WTC11 (cell line): ENCODE results near the gene P3H3. TPM values are rescaled to one million over a fixed set of nuclear protein-coding genes. Genes with fewer than 3 reads are reported as not detected.

ENCODE experiments used
- ATAC-seq: fragments of 200-7000 bp; cut with Tn5 transposase; 2 replicates; pipeline ENCODE4 v1.10.0; 2021; ENCODE audit warnings: mild to moderate bottlenecking, moderate library complexity
- CTCF ChIA-PET: fragments of 300-600 bp; sonication (Branson Sonifier 250); formaldehyde crosslinking; loops from one replicate; lab custom pipeline; 2021; ENCODE audit warnings: antibody characterized with exemption; lab: Charles Lee
- POLR2A ChIA-PET: fragments of 350-600 bp; sonication (Branson Sonifier 250); formaldehyde crosslinking; loops from one replicate; lab custom pipeline; 2021; ENCODE audit warnings: antibody characterized with exemption; lab: Charles Lee
- DNase-seq: peaks from one replicate; pipeline ENCODE4 v3.0.0; 2021; ENCODE audit warnings: low spot score
- H3K27ac Mint-ChIP-seq: 2 replicates; pipeline ENCODE4 v1.8.0; 2021; ENCODE audit warnings: mixed read lengths
- H3K27me3 Mint-ChIP-seq: 2 replicates; pipeline ENCODE4 v1.8.0; 2021; ENCODE audit warnings: low read depth, mild to moderate bottlenecking, moderate library complexity, mixed read lengths
- H3K36me3 Mint-ChIP-seq: 2 replicates; pipeline ENCODE4 v1.8.0; 2021; ENCODE audit warnings: mixed read lengths
- H3K4me1 Mint-ChIP-seq: 2 replicates; pipeline ENCODE4 v1.8.0; 2022; ENCODE audit warnings: mixed read lengths
- H3K4me3 Mint-ChIP-seq: 2 replicates; pipeline ENCODE4 v1.8.0; 2021; ENCODE audit warnings: mild to moderate bottlenecking, moderate library complexity, mixed read lengths
- H3K9me3 Mint-ChIP-seq: 2 replicates; pipeline ENCODE4 v1.8.0; 2021; ENCODE audit warnings: mixed read lengths
- CREM ChIP-seq: sonication (generic); formaldehyde crosslinking; IDR thresholded peaks from 2 replicates; pipeline ENCODE4 v1.8.1; 2022; ENCODE audit warnings: mild to moderate bottlenecking, missing genetic modification reagents, moderate library complexity
- ETV6 ChIP-seq: sonication (generic); formaldehyde crosslinking; IDR thresholded peaks from 2 replicates; pipeline ENCODE4 v1.8.1; 2022; ENCODE audit warnings: mild to moderate bottlenecking, missing genetic modification reagents
- FOXJ3 ChIP-seq: sonication (generic); formaldehyde crosslinking; IDR thresholded peaks from 2 replicates; pipeline ENCODE4 v1.9.0; 2021; ENCODE audit warnings: missing genetic modification reagents, mild to moderate bottlenecking, borderline replicate concordance
- JAZF1 ChIP-seq: fragments of 250-450 bp; sonication (Bioruptor Pico); IDR thresholded peaks from 2 replicates; pipeline ENCODE4 v1.9.0; 2021; ENCODE audit warnings: moderate library complexity, mild to moderate bottlenecking, inconsistent platforms
- JUN ChIP-seq: sonication (generic); formaldehyde crosslinking; IDR thresholded peaks from 2 replicates; pipeline ENCODE4 v1.8.0; 2023; ENCODE audit warnings: mild to moderate bottlenecking, missing genetic modification reagents
- NFYB ChIP-seq: sonication (generic); formaldehyde crosslinking; conservative IDR thresholded peaks from 2 replicates; pipeline ENCODE4 v1.8.0; 2022; ENCODE audit warnings: low read depth, missing genetic modification reagents
- SMAD4 ChIP-seq: sonication (generic); formaldehyde crosslinking; IDR thresholded peaks from 2 replicates; pipeline ENCODE4 v1.8.0; 2022; ENCODE audit warnings: mild to moderate bottlenecking, missing genetic modification reagents
- SP1 ChIP-seq: sonication (generic); formaldehyde crosslinking; conservative IDR thresholded peaks from 2 replicates; pipeline ENCODE4 v1.8.1; 2022; ENCODE audit warnings: missing genetic modification reagents
- ZNF121 ChIP-seq: sonication (generic); formaldehyde crosslinking; IDR thresholded peaks from 2 replicates; pipeline ENCODE4 v1.8.0; 2023; ENCODE audit warnings: missing genetic modification reagents
- ZNF671 ChIP-seq: fragments of 250-450 bp; sonication (Bioruptor Pico); IDR thresholded peaks from 2 replicates; pipeline ENCODE4 v1.8.0; 2021; ENCODE audit warnings: mild to moderate bottlenecking
- total RNA-seq: library from RNA; stranded (reverse); gene quantifications from 3 replicates; pipeline ENCODE4 v1.2.3, GENCODE V29; 2021
- TF ChIP-seq, protein P1 (sequence below): sonication (generic); formaldehyde crosslinking; IDR thresholded peaks from 2 replicates; pipeline ENCODE4 v1.8.0; 2022; ENCODE audit warnings: mild to moderate bottlenecking, missing genetic modification reagents
- TF ChIP-seq, protein P2 (sequence below): fragments of 250-450 bp; sonication (Bioruptor Pico); IDR thresholded peaks from 2 replicates; pipeline ENCODE4 v1.9.0; 2021; ENCODE audit warnings: mild to moderate bottlenecking
- TF ChIP-seq, protein P3 (sequence below): sonication (generic); formaldehyde crosslinking; IDR thresholded peaks from 2 replicates; pipeline ENCODE4 v1.8.1; 2023; ENCODE audit warnings: mild to moderate bottlenecking, missing genetic modification reagents
- TF ChIP-seq, protein P4 (sequence below): sonication (generic); formaldehyde crosslinking; IDR thresholded peaks from 2 replicates; pipeline ENCODE4 v1.8.1; 2022; ENCODE audit warnings: missing genetic modification reagents, borderline replicate concordance
- TF ChIP-seq, protein P5 (sequence below): sonication (generic); formaldehyde crosslinking; IDR thresholded peaks from 2 replicates; pipeline ENCODE4 v1.8.0; 2022; ENCODE audit warnings: mild to moderate bottlenecking, missing genetic modification reagents
- TF ChIP-seq, protein P6 (sequence below): sonication (generic); formaldehyde crosslinking; IDR thresholded peaks from 2 replicates; pipeline ENCODE4 v1.8.0; 2022; ENCODE audit warnings: mild to moderate bottlenecking, missing genetic modification reagents
- TF ChIP-seq, protein P7 (sequence below): sonication (generic); formaldehyde crosslinking; IDR thresholded peaks from 2 replicates; pipeline ENCODE4 v1.8.0; 2023; ENCODE audit warnings: mild to moderate bottlenecking, missing genetic modification reagents
- TF ChIP-seq, protein P8 (sequence below): sonication (generic); formaldehyde crosslinking; conservative IDR thresholded peaks from 2 replicates; pipeline ENCODE4 v1.8.1; 2023; ENCODE audit warnings: mild to moderate bottlenecking, low read depth, missing genetic modification reagents, moderate library complexity

Gene P3H3
- total RNA-seq, 1 experiment from 2014 or later, result 50.7 TPM

DNA sequence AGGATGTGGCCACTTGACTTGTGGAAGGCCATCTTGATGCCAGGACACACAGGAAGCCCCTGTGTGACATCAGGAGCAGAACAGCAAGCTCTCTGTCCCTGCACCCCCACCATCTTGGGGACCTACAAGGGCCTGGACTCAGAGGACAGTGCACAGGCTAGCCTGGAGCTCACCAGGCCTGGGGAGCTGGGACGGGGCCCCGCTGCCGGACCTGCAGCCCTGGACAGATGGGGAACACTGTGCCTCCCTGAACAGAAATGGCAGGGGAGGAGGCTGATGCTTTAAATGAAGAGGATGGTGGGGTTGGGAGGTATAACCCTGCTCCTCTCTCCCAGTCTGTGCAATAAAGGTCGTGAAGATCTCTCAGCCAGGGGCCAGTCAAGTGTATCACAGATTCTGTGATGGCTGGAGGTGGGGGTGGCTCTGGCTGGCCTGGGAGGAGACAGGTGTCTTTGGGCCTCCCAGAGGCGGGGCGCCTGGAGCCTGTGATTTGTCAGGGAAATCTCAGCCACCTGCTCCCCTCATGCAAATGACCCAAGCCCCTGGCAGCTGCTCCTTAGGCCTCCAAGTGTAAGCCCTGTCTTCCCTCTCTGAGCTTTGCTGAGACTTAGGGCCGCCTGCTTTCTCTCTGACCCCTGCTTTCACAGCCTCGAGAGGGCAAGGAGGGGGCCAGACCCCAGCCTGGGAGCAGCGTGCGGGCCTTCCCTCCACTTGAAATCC is 11.4 kb downstream of the P3H3 start:
- CTCF ChIA-PET, result interaction anchor here (0.8 to 5.1 kb wide), 7 partner anchors 13 to 122 kb away, joined by 3 to 28 read pairs (median 5); partner anchors contain the start of genes CDCA3, MLF2, PTMS and SPSB2
- POLR2A ChIA-PET, result interaction anchor here (0.5 to 2.2 kb wide), 3 partner anchors 12 to 150 kb away, joined by 3 to 9 read pairs (median 3); partner anchors contain the start of genes CDCA3 and USP5
- peak; percentile 73 for ATAC-seq
- peaks cover 18% of the 10 kb centered on the region for H3K4me1 Mint-ChIP-seq
- no peaks in the 10 kb centered on the region for H3K27me3 Mint-ChIP-seq
- peaks cover 47% of the 10 kb centered on the region for H3K36me3 Mint-ChIP-seq
- no peak overlapping the region; the same call in 1 of the 2 replicates for H3K27ac Mint-ChIP-seq
- no peaks in the 10 kb centered on the region for H3K9me3 Mint-ChIP-seq
- H3K4me3 Mint-ChIP-seq, result no peak overlapping the region
- peak; percentile 73 for DNase-seq
- no peak for TF ChIP-seq ZNF671
- TF ChIP-seq, all 79 proteins: peak for 0

DNA sequence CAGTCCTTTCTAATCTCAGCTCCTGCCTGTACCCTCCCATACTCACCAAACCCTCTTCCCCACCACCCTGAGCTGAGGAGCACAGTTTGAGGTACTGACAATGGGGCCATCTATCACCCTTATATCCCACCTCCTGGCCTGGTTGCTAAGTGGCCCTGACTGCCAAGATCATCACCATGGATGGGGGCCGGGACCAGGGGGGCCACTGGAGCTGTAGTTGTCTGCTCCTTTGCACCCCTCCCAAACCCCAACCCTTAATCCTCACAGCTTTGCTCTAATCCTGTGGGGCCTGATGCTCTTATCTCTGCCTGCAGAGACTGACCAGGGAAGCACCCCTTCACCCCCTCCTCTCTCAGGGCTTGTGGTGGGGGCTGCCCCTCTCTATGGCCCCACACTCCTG is 12.1 kb downstream of the P3H3 start:
- Mint-ChIP-seq H3K9me3 (no peaks in the 10 kb centered on the region), H3K4me1 (peaks cover 13% of the 10 kb centered on the region), H3K27me3 (no peaks in the 10 kb centered on the region), H3K4me3 (no peak overlapping the region)
- DNase-seq (no peak), ATAC-seq (no peak)
- POLR2A ChIA-PET, result interaction anchor here (1.0 to 2.2 kb wide), 2 partner anchors 11 to 151 kb away, joined by 3 to 9 read pairs; partner anchors contain the start of genes CDCA3 and USP5
- CTCF ChIA-PET, result interaction anchor here (1.1 to 5.1 kb wide), 5 partner anchors 12 to 87 kb away, joined by 3 to 28 read pairs (median 7); partner anchors contain the start of genes CDCA3, MLF2 and USP5
- TF ChIP-seq NFYB (CRISPR knock-in tag) (no peak), CREM (CRISPR knock-in tag) (no peak), ZNF121 (CRISPR knock-in tag) (no peak), FOXJ3 (CRISPR knock-in tag) (no peak), ZNF671 (no peak), JAZF1 (CRISPR knock-in tag) (no peak), SP1 (CRISPR knock-in tag) (no peak), ETV6 (CRISPR knock-in tag) (no peak), JUN (CRISPR knock-in tag) (no peak), SMAD4 (CRISPR knock-in tag) (no peak)
- TF ChIP-seq, protein P1, sequence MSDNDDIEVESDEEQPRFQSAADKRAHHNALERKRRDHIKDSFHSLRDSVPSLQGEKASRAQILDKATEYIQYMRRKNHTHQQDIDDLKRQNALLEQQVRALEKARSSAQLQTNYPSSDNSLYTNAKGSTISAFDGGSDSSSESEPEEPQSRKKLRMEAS (CRISPR knock-in tag), result no peak
- TF ChIP-seq, protein P2, sequence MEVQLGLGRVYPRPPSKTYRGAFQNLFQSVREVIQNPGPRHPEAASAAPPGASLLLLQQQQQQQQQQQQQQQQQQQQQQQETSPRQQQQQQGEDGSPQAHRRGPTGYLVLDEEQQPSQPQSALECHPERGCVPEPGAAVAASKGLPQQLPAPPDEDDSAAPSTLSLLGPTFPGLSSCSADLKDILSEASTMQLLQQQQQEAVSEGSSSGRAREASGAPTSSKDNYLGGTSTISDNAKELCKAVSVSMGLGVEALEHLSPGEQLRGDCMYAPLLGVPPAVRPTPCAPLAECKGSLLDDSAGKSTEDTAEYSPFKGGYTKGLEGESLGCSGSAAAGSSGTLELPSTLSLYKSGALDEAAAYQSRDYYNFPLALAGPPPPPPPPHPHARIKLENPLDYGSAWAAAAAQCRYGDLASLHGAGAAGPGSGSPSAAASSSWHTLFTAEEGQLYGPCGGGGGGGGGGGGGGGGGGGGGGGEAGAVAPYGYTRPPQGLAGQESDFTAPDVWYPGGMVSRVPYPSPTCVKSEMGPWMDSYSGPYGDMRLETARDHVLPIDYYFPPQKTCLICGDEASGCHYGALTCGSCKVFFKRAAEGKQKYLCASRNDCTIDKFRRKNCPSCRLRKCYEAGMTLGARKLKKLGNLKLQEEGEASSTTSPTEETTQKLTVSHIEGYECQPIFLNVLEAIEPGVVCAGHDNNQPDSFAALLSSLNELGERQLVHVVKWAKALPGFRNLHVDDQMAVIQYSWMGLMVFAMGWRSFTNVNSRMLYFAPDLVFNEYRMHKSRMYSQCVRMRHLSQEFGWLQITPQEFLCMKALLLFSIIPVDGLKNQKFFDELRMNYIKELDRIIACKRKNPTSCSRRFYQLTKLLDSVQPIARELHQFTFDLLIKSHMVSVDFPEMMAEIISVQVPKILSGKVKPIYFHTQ (CRISPR knock-in tag), result no peak
- TF ChIP-seq, protein P3, sequence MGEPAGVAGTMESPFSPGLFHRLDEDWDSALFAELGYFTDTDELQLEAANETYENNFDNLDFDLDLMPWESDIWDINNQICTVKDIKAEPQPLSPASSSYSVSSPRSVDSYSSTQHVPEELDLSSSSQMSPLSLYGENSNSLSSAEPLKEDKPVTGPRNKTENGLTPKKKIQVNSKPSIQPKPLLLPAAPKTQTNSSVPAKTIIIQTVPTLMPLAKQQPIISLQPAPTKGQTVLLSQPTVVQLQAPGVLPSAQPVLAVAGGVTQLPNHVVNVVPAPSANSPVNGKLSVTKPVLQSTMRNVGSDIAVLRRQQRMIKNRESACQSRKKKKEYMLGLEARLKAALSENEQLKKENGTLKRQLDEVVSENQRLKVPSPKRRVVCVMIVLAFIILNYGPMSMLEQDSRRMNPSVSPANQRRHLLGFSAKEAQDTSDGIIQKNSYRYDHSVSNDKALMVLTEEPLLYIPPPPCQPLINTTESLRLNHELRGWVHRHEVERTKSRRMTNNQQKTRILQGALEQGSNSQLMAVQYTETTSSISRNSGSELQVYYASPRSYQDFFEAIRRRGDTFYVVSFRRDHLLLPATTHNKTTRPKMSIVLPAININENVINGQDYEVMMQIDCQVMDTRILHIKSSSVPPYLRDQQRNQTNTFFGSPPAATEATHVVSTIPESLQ (CRISPR knock-in tag), result no peak
- TF ChIP-seq, protein P4, sequence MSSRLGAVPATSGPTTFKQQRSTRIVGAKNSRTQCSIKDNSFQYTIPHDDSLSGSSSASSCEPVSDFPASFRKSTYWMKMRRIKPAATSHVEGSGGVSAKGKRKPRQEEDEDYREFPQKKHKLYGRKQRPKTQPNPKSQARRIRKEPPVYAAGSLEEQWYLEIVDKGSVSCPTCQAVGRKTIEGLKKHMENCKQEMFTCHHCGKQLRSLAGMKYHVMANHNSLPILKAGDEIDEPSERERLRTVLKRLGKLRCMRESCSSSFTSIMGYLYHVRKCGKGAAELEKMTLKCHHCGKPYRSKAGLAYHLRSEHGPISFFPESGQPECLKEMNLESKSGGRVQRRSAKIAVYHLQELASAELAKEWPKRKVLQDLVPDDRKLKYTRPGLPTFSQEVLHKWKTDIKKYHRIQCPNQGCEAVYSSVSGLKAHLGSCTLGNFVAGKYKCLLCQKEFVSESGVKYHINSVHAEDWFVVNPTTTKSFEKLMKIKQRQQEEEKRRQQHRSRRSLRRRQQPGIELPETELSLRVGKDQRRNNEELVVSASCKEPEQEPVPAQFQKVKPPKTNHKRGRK (CRISPR knock-in tag), result no peak
- TF ChIP-seq, protein P5, sequence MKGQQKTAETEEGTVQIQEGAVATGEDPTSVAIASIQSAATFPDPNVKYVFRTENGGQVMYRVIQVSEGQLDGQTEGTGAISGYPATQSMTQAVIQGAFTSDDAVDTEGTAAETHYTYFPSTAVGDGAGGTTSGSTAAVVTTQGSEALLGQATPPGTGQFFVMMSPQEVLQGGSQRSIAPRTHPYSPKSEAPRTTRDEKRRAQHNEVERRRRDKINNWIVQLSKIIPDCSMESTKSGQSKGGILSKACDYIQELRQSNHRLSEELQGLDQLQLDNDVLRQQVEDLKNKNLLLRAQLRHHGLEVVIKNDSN, result no peak
- TF ChIP-seq, protein P6, sequence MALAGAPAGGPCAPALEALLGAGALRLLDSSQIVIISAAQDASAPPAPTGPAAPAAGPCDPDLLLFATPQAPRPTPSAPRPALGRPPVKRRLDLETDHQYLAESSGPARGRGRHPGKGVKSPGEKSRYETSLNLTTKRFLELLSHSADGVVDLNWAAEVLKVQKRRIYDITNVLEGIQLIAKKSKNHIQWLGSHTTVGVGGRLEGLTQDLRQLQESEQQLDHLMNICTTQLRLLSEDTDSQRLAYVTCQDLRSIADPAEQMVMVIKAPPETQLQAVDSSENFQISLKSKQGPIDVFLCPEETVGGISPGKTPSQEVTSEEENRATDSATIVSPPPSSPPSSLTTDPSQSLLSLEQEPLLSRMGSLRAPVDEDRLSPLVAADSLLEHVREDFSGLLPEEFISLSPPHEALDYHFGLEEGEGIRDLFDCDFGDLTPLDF, result no peak
- TF ChIP-seq, protein P7, sequence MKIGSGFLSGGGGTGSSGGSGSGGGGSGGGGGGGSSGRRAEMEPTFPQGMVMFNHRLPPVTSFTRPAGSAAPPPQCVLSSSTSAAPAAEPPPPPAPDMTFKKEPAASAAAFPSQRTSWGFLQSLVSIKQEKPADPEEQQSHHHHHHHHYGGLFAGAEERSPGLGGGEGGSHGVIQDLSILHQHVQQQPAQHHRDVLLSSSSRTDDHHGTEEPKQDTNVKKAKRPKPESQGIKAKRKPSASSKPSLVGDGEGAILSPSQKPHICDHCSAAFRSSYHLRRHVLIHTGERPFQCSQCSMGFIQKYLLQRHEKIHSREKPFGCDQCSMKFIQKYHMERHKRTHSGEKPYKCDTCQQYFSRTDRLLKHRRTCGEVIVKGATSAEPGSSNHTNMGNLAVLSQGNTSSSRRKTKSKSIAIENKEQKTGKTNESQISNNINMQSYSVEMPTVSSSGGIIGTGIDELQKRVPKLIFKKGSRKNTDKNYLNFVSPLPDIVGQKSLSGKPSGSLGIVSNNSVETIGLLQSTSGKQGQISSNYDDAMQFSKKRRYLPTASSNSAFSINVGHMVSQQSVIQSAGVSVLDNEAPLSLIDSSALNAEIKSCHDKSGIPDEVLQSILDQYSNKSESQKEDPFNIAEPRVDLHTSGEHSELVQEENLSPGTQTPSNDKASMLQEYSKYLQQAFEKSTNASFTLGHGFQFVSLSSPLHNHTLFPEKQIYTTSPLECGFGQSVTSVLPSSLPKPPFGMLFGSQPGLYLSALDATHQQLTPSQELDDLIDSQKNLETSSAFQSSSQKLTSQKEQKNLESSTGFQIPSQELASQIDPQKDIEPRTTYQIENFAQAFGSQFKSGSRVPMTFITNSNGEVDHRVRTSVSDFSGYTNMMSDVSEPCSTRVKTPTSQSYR (CRISPR knock-in tag), result no peak
- TF ChIP-seq, protein P8, sequence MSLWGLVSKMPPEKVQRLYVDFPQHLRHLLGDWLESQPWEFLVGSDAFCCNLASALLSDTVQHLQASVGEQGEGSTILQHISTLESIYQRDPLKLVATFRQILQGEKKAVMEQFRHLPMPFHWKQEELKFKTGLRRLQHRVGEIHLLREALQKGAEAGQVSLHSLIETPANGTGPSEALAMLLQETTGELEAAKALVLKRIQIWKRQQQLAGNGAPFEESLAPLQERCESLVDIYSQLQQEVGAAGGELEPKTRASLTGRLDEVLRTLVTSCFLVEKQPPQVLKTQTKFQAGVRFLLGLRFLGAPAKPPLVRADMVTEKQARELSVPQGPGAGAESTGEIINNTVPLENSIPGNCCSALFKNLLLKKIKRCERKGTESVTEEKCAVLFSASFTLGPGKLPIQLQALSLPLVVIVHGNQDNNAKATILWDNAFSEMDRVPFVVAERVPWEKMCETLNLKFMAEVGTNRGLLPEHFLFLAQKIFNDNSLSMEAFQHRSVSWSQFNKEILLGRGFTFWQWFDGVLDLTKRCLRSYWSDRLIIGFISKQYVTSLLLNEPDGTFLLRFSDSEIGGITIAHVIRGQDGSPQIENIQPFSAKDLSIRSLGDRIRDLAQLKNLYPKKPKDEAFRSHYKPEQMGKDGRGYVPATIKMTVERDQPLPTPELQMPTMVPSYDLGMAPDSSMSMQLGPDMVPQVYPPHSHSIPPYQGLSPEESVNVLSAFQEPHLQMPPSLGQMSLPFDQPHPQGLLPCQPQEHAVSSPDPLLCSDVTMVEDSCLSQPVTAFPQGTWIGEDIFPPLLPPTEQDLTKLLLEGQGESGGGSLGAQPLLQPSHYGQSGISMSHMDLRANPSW (CRISPR knock-in tag), result no peak
- TF ChIP-seq, all 79 proteins: peak for 0
- H3K36me3 Mint-ChIP-seq, result peaks cover 49% of the 10 kb centered on the region
- peak overlapping the region; percentile 45; the same call in 1 of the 2 replicates for H3K27ac Mint-ChIP-seq
